Activated gamma-delta T cell treated with Interleukin-2 at 50 U/mL for 16 hours (primary cell): ENCODE data around the gene USP19.

Experiments
- DNase-seq: peaks from one replicate; pipeline ENCODE4 v3.0.0-alpha.2; 2020

The USP19 gene

GRCh38 chr3:49133226-49133951 lies 12.8 kb upstream of the USP19 start:
- DNase-seq: no peak

GRCh38 chr3:49132437-49133225 lies 12.0 kb upstream of the USP19 start, which contains the start of gene LAMB2:
Gene LAMB2, minus strand, starts transcription at chr3:49133050. Its CDS starts 183 bp downstream, at chr3:49132867.
- DNase-seq: no peak

- DNase-seq: no peak
These were observed 11.4 kb upstream of the USP19 start for GRCh38 chr3:49132073-49132436.

GRCh38 chr3:49131576-49131975 lies 11.0 kb upstream of the USP19 start:
- DNase-seq: no peak

- no peak for DNase-seq
These were observed 10.4 kb upstream of the USP19 start for GRCh38 chr3:49131040-49131439.

- no peak for DNase-seq
These were observed 4.5 kb upstream of the USP19 start for GRCh38 chr3:49124991-49125670.

GRCh38 chr3:49124203-49124602 lies 3.6 kb upstream of the USP19 start:
- no peak for DNase-seq

GRCh38 chr3:49123687-49124086 lies 3.1 kb upstream of the USP19 start:
- DNase-seq: no peak

GRCh38 chr3:49122886-49123545 lies 2.4 kb upstream of the USP19 start:
- no peak for DNase-seq

- DNase-seq: no peak
These were observed 1.8 kb upstream of the USP19 start for GRCh38 chr3:49122451-49122850.

GRCh38 chr3:49122022-49122421 lies 1.4 kb upstream of the USP19 start:
- DNase-seq: no peak

- no peak for DNase-seq
These were observed 611 bp upstream of the USP19 start for GRCh38 chr3:49121132-49121736.

- DNase-seq: no peak
These were observed 556 bp downstream of the USP19 start for GRCh38 chr3:49120096-49120437.

GRCh38 chr3:49119439-49119838 lies 1.2 kb downstream of the USP19 start:
- DNase-seq: no peak

GRCh38 chr3:49119036-49119435 lies 1.6 kb downstream of the USP19 start:
- no peak for DNase-seq

- DNase-seq: no peak
These were observed 8.4 kb downstream of the USP19 start for GRCh38 chr3:49112262-49112661.

- DNase-seq: no peak
These were observed 9.3 kb downstream of the USP19 start for GRCh38 chr3:49111347-49111746.

GRCh38 chr3:49110780-49111179 lies 9.8 kb downstream of the USP19 start:
- DNase-seq: no peak

- no peak for DNase-seq
These were observed 12.3 kb downstream of the USP19 start for GRCh38 chr3:49108346-49108745.

GRCh38 chr3:49104427-49105291 lies 16.0 kb downstream of the USP19 start, which contains the start of gene QARS1:
Gene QARS1, minus strand, starts transcription at chr3:49104757. Its CDS starts 24 bp downstream, at chr3:49104733.
- peak; percentile 90 for DNase-seq

- DNase-seq: no peak
These were observed 16.6 kb downstream of the USP19 start for GRCh38 chr3:49104052-49104426.
